HG03039 (cell line): ENCODE results near the gene FOXO6.

Source experiments
- ATAC-seq: cut with Tn5 transposase; IDR thresholded peaks from one replicate; pipeline ENCODE4 v1.9.1; 2021; ENCODE audit warnings: mild to moderate bottlenecking, moderate library complexity; ENCODE audit not compliant: unreplicated experiment

Gene FOXO6

DNA sequence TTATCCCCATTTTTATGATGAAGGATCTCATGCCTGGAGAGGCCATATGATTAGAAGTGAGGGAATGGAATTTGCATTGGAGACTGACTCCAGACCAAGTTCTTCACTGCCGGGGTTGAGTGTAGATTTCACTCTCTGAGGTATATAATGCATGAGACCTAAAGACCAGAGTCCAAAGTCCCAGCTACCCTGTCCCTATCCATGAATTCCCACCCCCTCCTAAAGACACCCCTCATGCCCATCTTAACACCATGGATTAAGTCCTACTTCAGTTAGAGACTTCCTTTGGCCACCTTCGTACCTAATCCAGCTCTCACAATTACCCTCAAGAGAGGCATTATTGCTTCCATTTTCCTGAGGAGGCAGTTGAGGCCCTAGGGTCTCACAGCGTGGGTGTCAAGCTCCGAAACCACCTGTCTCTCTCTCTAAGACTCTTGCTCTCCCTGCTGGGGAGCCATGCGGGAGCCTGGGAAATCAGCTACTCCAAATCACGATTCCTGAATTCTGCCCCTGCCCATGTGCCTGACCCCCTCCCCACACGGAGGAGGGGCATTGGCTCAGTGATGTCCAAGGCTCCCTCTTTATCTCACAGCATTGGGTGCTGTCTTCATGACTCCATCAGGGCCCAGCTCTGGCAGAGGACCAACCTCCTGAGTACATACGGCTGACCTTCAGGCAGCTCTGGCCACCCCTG lies 11.7 kb upstream of the FOXO6 start:
- no peak for ATAC-seq

DNA sequence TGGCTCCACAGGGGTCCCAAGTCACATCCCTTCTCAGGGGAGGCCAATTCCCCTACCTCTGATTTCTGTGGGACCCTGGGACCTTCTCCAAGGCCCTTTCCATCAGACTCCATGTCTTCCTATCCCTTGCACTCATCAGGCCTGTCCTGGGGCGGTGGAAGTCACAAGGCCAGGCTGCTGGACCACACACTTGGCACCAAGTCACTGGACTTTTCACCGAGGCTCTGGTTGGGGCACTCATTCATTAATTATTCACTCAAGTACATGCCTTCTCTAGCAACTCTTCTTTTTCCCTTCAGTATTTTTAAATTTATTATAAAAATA lies 11.2 kb upstream of the FOXO6 start:
- no peak for ATAC-seq

DNA sequence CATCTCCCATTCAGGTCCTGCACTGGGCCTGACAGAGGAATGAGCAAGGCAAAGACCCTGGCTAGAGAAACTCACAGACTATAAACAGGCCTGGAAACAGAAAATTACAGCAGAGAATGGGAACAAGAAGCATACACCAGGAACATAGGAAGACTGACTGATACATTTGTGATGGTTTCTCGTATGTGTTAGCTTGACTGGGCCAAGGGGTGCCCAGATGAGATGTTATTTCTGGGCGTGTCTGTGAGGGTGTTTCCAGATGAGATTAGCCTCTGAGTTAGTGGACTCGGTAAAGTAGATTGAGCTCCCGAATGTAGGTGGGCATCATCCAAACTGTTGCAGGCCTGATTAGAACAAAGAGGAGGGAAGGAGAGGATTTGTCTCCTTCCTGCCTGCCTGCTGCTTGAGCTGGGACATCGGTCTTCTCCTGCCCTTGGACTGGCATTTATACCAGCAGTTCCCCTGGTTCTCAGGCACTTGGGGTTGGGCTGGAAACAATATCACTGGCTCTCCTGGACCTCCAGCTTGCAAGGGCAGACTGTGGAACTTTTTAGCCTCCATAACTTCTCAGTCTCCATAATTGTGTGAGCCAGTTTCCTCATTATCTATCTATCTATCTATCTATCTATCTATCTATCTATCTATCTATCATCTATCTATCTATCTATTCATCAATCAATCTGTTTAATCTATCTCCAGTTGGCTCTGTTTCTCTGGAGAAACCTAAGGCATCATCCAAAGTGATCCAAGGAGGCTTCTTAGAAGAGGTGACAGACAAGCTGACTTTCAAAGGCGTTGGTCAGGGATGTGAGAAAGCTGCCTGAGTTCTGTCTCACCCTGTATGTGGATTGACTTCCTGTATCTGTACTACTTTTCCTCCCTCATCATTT lies 9.7 kb upstream of the FOXO6 start:
- ATAC-seq: no peak

DNA sequence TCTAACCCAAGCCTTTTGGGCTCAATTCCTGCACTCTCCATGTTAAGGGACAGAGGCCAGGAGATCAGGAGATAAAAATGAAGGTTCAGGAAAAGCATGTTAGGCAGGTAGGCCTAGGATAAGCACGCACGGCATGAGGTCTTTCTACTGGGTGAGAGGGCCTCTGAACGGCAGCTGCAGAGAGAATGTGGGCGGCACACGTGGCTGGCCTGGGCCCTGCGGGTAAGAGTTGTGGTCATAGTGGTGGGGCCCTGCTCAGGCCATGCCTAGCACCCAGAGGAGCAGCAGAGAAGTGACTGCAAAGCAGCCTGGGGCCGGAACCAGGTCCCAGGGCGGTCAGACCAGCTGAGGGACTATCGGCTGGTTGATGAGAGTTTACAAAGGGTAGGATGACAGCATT lies 7.5 kb upstream of the FOXO6 start:
- ATAC-seq: peak; percentile 60

DNA sequence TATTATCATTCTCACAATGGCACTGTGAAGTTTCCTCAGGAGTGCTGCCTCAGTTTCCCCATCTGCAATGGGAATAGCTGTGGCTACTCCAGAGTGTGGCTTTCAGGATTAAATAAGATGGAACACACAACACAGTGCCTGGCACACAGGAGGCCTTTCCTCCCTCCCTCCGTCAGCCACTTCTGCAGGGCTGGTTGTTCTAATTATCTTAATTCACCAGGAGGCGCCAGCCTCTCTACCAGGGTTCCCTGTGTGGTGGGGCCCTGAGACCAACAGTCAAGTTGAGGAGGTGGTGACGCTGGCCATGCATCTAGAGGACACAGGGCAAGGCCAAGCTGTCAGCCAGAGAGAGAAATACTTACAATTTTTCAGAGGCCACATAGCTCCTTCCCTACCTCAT lies 6.3 kb upstream of the FOXO6 start:
- no peak for ATAC-seq

DNA sequence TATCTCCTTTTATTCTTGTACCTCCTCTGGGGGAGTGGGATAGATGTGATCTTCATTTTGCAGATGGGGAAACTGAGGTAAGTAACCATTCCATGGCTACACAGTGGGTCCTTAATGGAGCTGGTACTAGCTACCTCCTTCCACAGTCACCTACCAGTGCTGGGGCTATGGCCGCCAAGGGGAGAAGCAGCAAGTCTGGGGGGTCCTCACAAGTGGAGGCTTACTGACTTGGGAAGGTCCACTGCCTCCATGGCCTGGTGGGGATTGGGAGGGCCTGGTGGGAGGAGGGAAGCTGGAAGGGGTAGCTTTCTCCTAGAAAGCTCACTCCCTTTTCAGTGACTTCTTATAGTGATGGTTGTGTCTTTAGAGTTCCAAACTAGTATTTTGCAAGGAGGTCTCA lies 5.9 kb upstream of the FOXO6 start:
- ATAC-seq: no peak

DNA sequence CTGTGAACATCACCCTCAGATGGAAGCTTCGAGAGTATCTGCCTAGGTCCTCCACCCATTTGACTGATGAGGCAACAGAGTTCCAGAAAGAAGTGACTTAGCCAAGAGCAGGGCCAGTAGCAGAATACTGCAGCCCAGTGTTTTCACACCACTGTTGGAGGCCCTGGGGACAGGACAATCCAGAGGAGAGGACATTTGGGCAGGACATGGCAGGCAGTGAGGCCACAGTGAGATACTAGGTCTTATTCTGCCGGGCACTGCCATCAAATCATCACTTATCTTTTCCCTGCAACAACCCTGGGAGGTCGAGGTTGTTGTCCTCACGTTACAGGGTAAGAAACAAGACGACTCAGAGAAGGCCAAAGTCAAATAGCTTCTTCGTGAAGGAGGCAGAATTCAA lies 5.5 kb upstream of the FOXO6 start:
- no peak for ATAC-seq

DNA sequence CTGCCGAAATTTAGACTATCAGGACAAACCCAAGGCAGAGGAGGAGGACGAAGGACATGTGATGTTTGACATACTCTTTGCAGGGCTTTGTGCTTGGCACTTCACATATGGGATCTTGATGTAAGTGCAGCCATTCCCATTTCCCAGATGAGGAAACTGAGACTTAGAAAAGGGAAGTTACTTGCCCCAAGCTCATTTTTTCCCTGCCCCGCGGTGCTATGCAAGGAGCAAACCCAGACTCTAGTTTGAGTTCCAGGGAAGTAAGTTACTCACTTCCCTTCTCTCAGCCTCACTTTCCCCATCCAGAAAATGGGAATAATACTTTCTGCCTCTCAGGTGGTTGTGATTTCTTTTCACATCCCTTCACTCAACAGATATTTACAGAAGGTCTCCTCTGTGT lies 4.5 kb upstream of the FOXO6 start:
- no peak for ATAC-seq

DNA sequence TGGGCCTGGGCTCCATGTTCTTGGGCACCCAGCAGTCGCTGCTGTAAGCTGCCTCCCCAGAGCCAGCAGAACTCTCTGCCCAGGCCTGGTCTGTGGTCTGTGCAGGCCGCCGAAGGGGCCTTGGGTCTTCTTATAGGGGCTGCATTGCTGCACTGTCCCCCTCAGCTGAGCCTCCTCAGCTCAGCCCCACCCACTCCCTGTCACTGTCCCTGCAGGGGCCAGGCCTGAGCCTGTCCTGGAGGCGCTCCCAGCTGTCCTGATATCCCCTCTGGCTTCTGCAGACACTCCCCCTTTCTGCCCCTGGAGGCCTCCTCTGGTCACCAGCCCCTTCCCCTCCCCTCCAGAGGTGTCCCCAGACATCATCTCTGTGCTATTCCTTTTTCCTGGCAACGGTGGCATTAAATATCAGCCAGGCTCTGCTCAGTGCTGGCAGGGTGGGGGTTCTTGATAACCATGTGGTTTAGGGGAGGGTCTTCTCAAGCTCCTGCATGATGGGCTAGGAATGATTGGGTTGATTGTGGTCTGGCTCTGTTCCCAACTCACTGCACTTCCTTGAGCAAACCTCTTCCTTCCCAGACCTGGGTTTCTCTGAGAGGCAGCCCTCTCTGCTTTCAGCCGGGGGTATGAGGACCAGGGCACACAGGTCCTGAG lies 3.7 kb upstream of the FOXO6 start:
- ATAC-seq: no peak

DNA sequence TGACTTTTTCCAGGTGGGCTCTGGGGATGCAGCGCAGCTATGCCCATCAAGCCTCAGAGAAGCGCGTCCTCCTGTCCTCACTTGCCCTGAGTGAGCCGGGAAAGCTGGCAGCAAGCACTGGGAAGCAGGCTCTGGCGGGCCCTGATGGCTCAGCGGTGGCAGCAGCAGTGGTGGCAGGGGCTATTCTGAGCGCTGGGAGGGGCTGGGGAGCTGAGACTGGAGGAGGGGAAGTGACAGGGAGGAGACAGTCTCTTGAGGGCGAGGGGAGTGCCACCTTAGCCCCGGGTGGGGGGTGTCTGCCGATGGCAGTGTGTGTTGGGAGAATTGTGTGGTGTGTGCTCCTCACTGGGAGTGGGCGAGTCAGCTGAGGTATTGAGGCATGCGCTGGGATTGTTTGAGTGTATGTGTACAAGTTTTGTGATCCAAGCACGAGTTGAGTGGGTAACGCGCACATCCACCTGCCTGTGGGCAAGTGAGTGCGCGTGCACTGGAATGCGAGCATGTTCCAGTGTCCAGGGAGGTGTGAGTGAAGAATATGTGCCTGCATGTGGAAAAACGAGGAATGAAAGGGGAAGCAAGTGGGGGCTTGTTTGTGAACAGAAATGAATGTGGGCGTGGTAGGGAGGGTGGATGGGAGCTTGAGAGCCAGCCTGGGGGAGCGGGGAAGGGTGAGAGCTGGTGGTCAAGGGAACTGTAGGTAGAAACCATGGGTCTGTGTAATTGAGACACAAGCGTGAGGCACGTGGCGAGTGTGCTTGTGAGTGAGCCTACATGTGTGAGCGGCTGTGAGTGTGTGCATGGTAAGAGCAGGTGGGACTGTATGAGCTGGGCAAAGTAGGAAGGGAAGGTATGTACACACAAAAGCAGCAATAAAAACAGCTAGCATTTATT lies 2.9 kb upstream of the FOXO6 start:
- no peak for ATAC-seq

DNA sequence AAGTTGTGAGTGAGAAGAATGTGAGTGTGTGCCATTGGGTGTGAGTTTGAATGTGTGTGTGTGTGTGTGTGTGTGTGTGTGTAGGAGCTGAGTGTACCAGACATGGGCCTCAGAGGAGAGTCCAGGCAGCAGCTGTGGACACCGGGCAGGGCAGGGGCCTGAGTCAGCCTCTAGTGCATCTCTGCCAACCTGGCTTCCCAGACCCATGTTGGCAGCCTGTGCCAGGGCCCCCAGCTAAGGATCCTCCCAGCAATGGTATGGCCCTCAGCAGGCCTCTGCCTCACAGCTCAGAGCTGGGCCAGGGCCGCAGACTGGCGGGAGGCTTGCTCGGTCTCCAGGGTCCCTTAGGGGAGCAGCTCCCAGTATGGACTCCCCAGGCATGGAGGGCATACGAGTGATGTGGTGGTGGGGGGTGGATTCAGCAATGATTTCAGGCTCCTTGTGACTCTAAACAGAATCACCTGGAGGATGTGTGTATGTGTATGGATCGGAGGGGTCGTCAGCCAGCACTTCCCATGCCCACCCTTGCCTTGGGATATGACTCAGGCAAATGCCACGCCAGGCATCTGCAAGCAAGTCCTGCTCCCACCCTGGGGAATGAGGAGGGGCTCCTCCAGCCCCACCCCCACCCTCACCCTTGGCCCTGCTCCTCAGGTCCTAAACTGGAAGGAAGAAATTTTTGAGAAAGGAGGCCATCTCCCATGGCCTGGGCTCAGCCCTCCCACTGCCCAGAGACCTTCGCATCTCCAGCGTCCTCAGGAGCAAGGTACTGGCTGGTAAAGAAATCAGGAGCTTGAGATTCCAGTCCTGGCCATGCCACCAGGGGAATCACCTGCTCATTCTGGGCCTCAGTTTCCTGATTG lies 1.8 kb upstream of the FOXO6 start:
- no peak for ATAC-seq

DNA sequence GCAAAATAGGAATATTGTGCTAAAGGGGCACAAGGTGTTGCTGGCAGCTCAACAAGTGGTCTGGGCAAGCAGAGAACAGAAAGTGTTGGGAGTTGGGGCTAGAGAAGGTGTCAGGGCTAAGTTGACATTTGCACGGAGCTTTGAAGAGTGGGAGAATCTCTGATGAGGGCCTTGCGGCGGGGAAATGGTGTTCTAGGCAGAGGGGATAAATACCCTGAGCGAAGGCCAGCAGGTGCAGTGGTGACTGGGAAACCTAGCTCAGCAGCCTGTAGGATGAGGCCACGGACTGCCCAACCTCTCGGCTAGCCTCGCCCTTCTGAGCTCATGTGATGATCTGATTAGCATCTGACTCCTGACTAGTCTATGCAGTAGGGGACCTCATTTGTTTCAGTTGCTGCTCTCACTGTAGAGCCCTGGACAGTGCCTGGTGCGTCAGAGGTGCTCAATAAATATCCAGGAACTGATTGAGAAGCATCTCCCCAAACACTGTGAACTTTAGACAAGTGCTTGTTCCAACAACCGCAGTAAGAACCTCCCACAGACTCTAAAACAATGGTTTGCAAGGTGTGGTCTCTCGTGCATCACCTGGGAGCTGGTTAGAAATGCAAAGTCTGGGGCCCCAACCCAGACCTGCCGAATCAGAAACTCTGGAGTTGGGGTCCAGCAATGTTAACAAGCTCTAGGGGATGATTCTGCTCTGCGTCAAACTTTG lies 1.0 kb upstream of the FOXO6 start:
- ATAC-seq: no peak

DNA sequence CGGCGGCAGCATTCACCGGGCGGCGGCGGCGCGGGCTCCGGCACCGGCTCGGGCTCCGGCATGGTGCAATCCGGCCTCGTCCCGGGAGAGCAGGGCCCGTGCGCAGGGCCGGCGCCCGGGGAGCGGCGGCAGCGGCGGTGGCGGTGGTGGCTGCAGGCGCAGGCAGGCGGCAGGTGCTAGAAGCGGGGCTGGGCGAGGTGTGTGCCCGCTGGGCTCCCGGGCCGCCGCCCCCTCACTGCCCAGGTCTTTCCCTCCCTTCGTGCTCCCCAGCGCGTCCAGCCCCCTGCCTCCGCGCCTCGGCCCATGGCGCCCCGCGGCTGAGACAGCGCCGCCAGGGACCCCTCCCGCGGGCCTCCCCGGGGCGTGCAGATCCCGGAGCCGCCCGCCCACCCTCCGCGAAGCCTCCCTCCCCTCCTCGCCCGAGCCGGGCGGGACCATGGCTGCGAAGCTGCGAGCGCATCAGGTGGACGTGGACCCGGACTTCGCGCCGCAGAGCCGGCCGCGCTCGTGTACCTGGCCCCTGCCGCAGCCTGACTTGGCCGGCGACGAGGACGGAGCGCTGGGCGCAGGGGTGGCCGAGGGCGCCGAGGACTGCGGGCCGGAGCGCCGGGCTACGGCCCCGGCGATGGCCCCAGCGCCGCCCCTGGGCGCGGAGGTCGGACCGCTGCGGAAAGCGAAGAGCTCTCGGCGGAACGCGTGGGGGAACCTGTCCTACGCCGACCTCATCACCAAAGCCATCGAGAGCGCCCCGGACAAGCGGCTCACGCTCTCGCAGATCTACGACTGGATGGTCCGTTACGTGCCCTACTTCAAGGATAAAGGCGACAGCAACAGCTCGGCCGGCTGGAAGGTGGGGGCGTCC lies 492 bp downstream of the FOXO6 start:
- ATAC-seq: peak; percentile 9

DNA sequence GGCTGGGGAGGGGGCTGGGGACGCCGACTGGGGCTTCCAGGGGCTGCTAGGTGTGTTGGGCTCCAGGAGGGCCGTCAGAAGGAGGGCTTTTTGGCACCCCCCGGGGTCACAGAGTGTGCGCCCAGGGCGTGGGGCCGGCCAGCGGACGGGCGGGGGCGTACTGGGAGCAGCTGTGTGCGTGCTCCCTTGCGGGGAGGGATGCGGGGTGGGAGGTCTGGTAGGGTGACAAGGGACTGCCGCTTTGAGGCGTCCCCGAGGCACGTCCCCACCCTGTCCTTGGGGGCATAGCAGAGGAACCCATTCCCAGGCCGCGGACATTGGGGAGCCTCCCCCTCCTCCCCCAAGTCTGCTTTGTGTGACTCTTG lies 1.1 kb downstream of the FOXO6 start:
- no peak for ATAC-seq

DNA sequence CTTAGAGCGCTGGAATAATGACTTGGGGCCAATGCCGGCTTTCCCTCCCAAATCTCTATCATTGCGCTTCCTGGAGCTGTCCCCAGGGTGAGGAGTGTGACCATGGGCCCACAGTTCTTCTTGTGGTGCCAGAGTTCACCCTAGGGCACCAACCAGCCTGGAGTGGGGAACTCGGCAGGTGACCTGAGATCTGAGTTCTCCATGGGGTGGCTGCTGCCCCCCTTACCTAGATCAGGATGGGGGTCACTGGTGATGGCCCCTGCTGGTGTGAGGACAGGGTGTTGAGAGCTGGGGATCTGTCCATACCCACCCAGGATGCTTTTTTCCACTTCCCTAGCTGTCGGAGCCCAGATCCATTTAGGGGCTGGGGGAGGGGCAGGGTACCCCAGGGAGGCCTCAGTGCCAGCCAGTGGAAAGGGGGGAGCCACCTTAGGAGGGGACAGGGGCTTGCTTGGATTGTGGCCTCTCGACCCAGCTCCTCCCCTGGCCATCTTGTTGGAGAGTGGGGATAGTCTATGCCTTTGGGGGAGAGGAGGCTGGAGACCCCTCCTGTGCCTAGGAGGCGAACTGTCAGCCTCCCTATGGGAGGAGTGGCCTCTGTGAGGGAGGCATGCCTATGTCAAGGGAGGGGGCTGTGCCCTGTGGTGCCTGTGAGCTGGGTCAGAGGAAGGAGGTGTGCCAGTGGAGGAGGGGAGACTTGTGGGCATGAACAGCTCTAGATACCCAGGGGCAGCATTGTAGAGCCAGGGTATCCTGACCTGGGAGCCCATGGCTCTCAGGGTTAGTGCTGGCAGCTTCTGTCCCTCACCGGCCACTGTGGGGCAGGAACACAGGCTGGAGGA lies 1.7 kb downstream of the FOXO6 start:
- no peak for ATAC-seq

DNA sequence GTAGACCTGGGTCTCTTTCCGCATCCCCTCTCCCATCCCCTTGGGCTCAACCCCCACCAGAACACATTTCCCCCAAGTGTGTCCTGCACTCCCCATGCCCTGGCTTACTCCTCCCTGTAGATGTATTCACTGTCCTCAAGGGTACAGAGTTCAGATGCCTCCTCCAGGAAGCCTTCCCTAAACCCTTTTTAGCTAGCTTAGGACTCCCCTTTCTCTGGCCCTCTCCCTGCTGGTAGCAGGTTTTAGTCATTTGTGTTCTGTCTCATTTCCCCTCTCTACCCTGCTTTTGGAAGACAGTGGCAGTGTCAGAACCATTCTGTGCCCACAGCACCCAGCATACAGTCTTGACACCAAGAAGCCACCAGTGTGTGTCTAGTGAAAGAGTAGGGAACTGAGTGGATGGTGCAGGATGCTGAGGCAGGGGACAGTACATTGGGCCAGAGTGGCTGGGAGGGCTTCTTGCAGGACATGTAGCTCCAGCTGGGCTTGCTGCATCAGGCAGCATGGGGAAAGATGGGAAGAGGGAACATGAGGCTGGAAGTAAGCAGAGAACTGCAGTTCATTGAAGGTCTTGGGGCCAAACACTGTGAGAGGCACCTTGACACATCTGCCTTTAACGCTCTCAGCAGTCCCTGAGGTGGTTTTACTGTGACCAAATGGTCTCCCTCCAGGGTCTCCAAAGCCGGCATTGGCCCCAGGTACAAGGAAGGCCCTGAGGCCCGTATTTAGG lies 2.5 kb downstream of the FOXO6 start:
- ATAC-seq: no peak
